ENCODE measurements around the gene NTN3.

Gene NTN3

GRCh38 chr16:2469399-2470233 is 1.5 kb upstream of the NTN3 start:
- TF ChIP-seq, protein P1, sequence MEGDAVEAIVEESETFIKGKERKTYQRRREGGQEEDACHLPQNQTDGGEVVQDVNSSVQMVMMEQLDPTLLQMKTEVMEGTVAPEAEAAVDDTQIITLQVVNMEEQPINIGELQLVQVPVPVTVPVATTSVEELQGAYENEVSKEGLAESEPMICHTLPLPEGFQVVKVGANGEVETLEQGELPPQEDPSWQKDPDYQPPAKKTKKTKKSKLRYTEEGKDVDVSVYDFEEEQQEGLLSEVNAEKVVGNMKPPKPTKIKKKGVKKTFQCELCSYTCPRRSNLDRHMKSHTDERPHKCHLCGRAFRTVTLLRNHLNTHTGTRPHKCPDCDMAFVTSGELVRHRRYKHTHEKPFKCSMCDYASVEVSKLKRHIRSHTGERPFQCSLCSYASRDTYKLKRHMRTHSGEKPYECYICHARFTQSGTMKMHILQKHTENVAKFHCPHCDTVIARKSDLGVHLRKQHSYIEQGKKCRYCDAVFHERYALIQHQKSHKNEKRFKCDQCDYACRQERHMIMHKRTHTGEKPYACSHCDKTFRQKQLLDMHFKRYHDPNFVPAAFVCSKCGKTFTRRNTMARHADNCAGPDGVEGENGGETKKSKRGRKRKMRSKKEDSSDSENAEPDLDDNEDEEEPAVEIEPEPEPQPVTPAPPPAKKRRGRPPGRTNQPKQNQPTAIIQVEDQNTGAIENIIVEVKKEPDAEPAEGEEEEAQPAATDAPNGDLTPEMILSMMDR (IDR thresholded peaks at IDR 0.05; ENCODE audit: low read length), result no peak
- TF ChIP-seq EZH2 (optimal IDR thresholded peaks at IDR 0.05; ENCODE audit: low read depth, low read length) (no peak), EZH2phosphoT487 (IDR thresholded peaks at IDR 0.05; ENCODE audit: low read length) (no peak)
- DNase-seq, result no peak
- no peak overlapping the region for H3K27ac ChIP-seq (ENCODE audit: low read length)

DNA sequence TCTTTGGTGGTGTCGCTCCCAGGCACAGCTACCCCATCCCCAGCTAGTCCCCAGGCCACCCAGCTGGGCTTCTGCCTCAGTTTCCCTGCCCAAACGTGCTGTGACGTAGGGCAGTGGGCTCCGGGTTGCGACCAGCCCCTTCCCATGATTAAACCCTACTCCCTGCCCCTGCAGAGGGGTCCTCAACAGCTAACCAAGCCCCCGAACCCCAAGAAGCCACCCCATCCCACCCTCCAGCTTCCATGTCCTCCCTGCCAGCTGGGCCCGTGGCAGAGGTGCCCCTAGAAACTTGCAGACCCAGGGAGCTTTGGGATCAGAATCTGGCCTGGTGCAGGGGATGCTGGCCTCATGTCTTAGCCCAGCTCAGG is 879 bp upstream of the NTN3 start:
- H3K9me2 ChIP-seq (replicated peaks; ENCODE audit: insufficient read depth, low read length), result no peaks in the 10 kb centered on the region
- DNase-seq, result no peak
- TF ChIP-seq EZH2 (optimal IDR thresholded peaks at IDR 0.05; ENCODE audit: low read depth, low read length), result no peak
- TF ChIP-seq EZH2phosphoT487 (IDR thresholded peaks at IDR 0.05; ENCODE audit: low read length), result no peak
- TF ChIP-seq, protein P1 (IDR thresholded peaks at IDR 0.05; ENCODE audit: low read length), result no peak
- no peak overlapping the region for H3K27ac ChIP-seq (ENCODE audit: low read length)
- no peak overlapping the region for H3K4me2 ChIP-seq (ENCODE audit: low read depth, low read length)
- 0 out of 2 replicates have a peak, but pooled peaks cover 2% of the 10 kb centered on the region for H3K4me1 ChIP-seq (ENCODE audit: low read length)
- H3K9me3 ChIP-seq (replicated peaks; ENCODE audit: insufficient read depth, low read length), result no peaks in the 10 kb centered on the region
- H3F3A ChIP-seq (ENCODE audit: insufficient read depth, low read length), result no peaks in the 10 kb centered on the region
- no peak overlapping the region for H3K4me3 ChIP-seq (ENCODE audit: low read length)
- no peaks in the 10 kb centered on the region for H3K36me3 ChIP-seq (replicated peaks; ENCODE audit: insufficient read depth, low read length)
- no peak overlapping the region for H3K9ac ChIP-seq (ENCODE audit: low read length)
- no peaks in the 10 kb centered on the region for H3K79me2 ChIP-seq (ENCODE audit: low read length)
- no peaks in the 10 kb centered on the region for H4K20me1 ChIP-seq (ENCODE audit: insufficient read depth, low read length)
- H3K27me3 ChIP-seq (replicated peaks; ENCODE audit: insufficient read depth, low read length), result peaks cover 52% of the 10 kb centered on the region
- no peak overlapping the region for H2AFZ ChIP-seq (ENCODE audit: low read length)

More at GRCh38 chr16:2469399-2470233, 1.5 kb upstream of the NTN3 start:
- H2AFZ ChIP-seq (ENCODE audit: low read length), result no peak overlapping the region
- H3K27me3 ChIP-seq (replicated peaks; ENCODE audit: insufficient read depth, low read length), result peaks cover 52% of the 10 kb centered on the region
- no peaks in the 10 kb centered on the region for H3F3A ChIP-seq (ENCODE audit: insufficient read depth, low read length)
- H3K9ac ChIP-seq (ENCODE audit: low read length), result no peak overlapping the region
- no peaks in the 10 kb centered on the region for H3K9me2 ChIP-seq (replicated peaks; ENCODE audit: insufficient read depth, low read length)
- H3K4me1 ChIP-seq (ENCODE audit: low read length), result 0 out of 2 replicates have a peak, but pooled peaks cover 2% of the 10 kb centered on the region
- H3K9me3 ChIP-seq (replicated peaks; ENCODE audit: insufficient read depth, low read length), result no peaks in the 10 kb centered on the region
- H4K20me1 ChIP-seq (ENCODE audit: insufficient read depth, low read length), result no peaks in the 10 kb centered on the region
- no peak overlapping the region for H3K4me2 ChIP-seq (ENCODE audit: low read depth, low read length)
- no peaks in the 10 kb centered on the region for H3K79me2 ChIP-seq (ENCODE audit: low read length)
- no peak overlapping the region for H3K4me3 ChIP-seq (ENCODE audit: low read length)
- H3K36me3 ChIP-seq (replicated peaks; ENCODE audit: insufficient read depth, low read length), result no peaks in the 10 kb centered on the region

- Histone ChIP-seq H3K9me3 (replicated peaks; ENCODE audit: insufficient read depth, low read length) (no peaks in the 10 kb centered on the region), H3K4me2 (ENCODE audit: low read depth, low read length) (no peak overlapping the region), H3K4me1 (ENCODE audit: low read length) (0 out of 2 replicates have a peak, but pooled peaks cover 2% of the 10 kb centered on the region), H3K27me3 (replicated peaks; ENCODE audit: insufficient read depth, low read length) (peaks cover 52% of the 10 kb centered on the region), H3K4me3 (ENCODE audit: low read length) (no peak overlapping the region), H3K9ac (ENCODE audit: low read length) (no peak overlapping the region), H3K27ac (ENCODE audit: low read length) (no peak overlapping the region), H3K79me2 (ENCODE audit: low read length) (peaks cover under 1% of the 10 kb centered on the region; the same call in 1 of the 2 replicates), H4K20me1 (ENCODE audit: insufficient read depth, low read length) (no peaks in the 10 kb centered on the region), H3K36me3 (replicated peaks; ENCODE audit: insufficient read depth, low read length) (no peaks in the 10 kb centered on the region), H3F3A (ENCODE audit: insufficient read depth, low read length) (no peaks in the 10 kb centered on the region), H2AFZ (ENCODE audit: low read length) (no peak overlapping the region), H3K9me2 (replicated peaks; ENCODE audit: insufficient read depth, low read length) (no peaks in the 10 kb centered on the region)
- DNase-seq, result no peak
- TF ChIP-seq, protein P1 (IDR thresholded peaks at IDR 0.05; ENCODE audit: low read length), result no peak
- TF ChIP-seq EZH2phosphoT487 (IDR thresholded peaks at IDR 0.05; ENCODE audit: low read length), result no peak
- no peak for TF ChIP-seq EZH2 (optimal IDR thresholded peaks at IDR 0.05; ENCODE audit: low read depth, low read length)
Observed at GRCh38 chr16:2470603-2471015, 488 bp upstream of the NTN3 start.

Data from MM.1S (cell line).